ENCODE measurements around the gene KRTAP4-3. TPM values are rescaled to one million over a fixed set of nuclear protein-coding genes. Genes with fewer than 3 reads are reported as not detected.
"Not testable (repeated sequence)": the region's sequence is repeated elsewhere in the genome, so short reads cannot be mapped to it uniquely, and the experiment has no call there.

KRTAP4-3 gene
- total RNA-seq, 6 experiments from 2014 or later, result not detected

DNA sequence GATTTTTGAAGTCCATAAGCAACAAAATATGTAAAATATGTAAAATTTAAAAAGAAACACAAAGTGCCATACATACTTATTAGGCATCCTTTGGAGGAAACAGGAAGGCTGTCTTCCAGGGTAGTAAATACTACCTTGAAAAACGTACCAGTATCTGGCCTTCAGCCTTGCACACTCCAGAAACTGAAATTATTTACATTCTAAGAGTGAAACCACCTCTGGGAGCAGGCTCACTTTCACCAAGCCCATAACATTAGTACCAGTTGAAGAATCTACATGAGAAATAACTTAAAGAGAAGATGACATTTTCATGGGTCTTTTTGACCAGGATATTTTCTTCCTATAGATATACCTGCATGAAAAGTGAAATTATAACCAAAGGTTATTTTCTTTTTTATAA, 28.0 kb upstream of the KRTAP4-3 start:
- Mint-ChIP-seq H3K4me3 (no peak overlapping the region), H3K36me3 (ENCODE audit: low read depth) (peaks cover 6% of the 10 kb centered on the region), H3K4me1 (ENCODE audit: low read depth) (peaks cover 13% of the 10 kb centered on the region), H3K9me3 (peaks cover 3% of the 10 kb centered on the region; the same call in 1 of the 2 replicates), H3K27ac (no peak overlapping the region), H3K27me3 (ENCODE audit: insufficient read depth) (peaks cover 4% of the 10 kb centered on the region)
- no peak for DNase-seq
- TF ChIP-seq, protein P1, sequence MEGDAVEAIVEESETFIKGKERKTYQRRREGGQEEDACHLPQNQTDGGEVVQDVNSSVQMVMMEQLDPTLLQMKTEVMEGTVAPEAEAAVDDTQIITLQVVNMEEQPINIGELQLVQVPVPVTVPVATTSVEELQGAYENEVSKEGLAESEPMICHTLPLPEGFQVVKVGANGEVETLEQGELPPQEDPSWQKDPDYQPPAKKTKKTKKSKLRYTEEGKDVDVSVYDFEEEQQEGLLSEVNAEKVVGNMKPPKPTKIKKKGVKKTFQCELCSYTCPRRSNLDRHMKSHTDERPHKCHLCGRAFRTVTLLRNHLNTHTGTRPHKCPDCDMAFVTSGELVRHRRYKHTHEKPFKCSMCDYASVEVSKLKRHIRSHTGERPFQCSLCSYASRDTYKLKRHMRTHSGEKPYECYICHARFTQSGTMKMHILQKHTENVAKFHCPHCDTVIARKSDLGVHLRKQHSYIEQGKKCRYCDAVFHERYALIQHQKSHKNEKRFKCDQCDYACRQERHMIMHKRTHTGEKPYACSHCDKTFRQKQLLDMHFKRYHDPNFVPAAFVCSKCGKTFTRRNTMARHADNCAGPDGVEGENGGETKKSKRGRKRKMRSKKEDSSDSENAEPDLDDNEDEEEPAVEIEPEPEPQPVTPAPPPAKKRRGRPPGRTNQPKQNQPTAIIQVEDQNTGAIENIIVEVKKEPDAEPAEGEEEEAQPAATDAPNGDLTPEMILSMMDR (IDR thresholded peaks at IDR 0.05), result no peak

DNA sequence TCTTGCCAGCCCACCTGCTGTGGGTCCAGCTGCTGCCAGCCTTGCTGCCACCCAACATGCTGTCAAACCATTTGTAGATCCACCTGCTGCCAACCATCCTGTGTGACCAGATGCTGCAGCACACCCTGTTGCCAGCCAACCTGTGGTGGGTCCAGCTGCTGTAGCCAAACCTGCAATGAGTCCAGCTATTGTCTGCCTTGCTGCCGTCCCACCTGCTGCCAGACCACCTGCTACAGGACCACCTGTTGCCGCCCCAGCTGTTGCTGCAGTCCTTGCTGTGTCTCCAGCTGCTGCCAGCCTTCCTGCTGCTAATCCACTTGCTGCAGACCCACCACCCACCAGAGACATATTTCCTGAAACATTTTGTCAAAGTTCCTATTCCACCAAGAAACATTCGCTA, 22.3 kb upstream of the KRTAP4-3 start:
- Mint-ChIP-seq H3K4me3 (no peak overlapping the region), H3K27ac (no peak overlapping the region; the same call in 1 of the 2 replicates), H3K4me1 (ENCODE audit: low read depth) (peaks cover 5% of the 10 kb centered on the region), H3K9me3 (peaks cover 3% of the 10 kb centered on the region; the same call in 1 of the 2 replicates), H3K27me3 (ENCODE audit: insufficient read depth) (peaks cover 8% of the 10 kb centered on the region), H3K36me3 (ENCODE audit: low read depth) (no peaks in the 10 kb centered on the region)
- TF ChIP-seq, protein P1 (IDR thresholded peaks at IDR 0.05), result no peak
- DNase-seq, result no peak

DNA sequence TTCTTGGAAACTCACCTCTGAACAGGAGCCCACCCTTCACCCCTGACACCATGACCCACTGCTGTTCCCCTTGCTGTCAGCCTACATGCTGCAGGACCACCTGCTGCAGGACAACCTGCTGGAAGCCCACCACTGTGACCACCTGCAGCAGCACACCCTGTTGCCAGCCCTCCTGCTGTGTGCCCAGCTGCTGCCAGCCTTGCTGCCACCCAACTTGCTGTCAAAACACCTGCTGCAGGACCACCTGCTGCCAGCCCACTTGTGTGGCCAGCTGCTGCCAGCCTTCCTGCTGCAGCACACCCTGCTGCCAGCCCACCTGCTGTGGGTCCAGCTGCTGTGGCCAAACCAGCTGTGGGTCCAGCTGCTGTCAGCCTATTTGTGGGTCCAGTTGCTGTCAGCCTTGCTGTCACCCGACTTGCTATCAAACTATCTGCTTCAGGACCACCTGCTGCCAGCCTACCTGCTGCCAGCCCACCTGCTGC, 21.9 kb upstream of the KRTAP4-3 start, which contains the start of gene KRTAP9-1:
Gene KRTAP9-1 (plus strand): TSS at position 51 of the 482 bp plus-strand sequence. CDS start 0 bp downstream, at position 51.
- not testable (repeated sequence) for H3K4me1 Mint-ChIP-seq (ENCODE audit: low read depth); H3K4me3 Mint-ChIP-seq; DNase-seq; H3K36me3 Mint-ChIP-seq (ENCODE audit: low read depth); H3K9me3 Mint-ChIP-seq; H3K27ac Mint-ChIP-seq; H3K27me3 Mint-ChIP-seq (ENCODE audit: insufficient read depth)

DNA sequence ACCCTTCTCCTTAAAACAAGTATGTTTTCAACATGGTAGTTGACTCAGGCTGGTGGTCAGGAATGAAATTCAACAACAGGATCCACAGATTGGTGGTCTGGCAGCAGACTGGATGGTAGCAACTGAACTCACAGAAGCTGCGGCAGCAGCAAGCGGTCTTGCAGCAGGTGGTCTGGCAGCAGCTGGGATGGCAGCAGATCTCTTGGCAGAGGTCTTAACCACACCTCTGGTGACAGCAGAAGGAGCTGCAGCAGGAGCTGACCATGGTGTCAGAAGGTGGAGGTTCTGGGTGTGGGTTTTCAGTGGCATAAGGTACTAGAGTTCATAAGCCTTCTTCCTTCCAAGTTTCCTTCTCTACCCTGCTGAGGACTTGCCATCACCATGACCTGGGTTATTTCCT, 18.9 kb upstream of the KRTAP4-3 start:
- Mint-ChIP-seq H3K4me3 (no peak overlapping the region), H3K36me3 (ENCODE audit: low read depth) (no peaks in the 10 kb centered on the region), H3K27ac (no peak overlapping the region), H3K9me3 (peaks cover 5% of the 10 kb centered on the region; the same call in 1 of the 2 replicates), H3K4me1 (ENCODE audit: low read depth) (peaks cover 5% of the 10 kb centered on the region; the same call in 1 of the 2 replicates), H3K27me3 (ENCODE audit: insufficient read depth) (peaks cover 12% of the 10 kb centered on the region)
- DNase-seq, result no peak
- TF ChIP-seq, protein P1 (IDR thresholded peaks at IDR 0.05), result no peak

DNA sequence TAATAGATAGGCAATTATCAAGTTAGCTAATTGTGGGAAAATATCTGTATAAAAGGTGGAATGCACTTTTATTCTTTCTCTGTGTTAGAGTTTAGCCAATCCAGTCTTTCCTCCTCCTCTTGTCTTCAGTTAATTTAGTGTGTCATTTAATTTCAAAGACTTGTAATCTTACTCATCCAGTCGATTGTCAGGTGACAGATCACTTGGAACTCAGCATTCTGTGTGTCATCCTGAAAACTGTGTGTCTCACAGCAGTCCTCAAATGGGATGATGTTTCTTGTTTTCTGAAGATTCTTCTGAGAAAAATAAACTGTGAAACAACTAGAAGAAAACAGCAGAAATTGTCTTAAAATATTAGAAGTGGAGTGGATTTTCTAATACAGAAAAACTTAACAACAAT, 17.0 kb upstream of the KRTAP4-3 start:
- H3K9me3 Mint-ChIP-seq, result peaks cover 5% of the 10 kb centered on the region; the same call in 1 of the 2 replicates
- H3K36me3 Mint-ChIP-seq (ENCODE audit: low read depth), result no peaks in the 10 kb centered on the region
- H3K27ac Mint-ChIP-seq, result no peak overlapping the region
- H3K4me3 Mint-ChIP-seq, result no peak overlapping the region
- TF ChIP-seq, protein P1 (IDR thresholded peaks at IDR 0.05), result no peak
- H3K4me1 Mint-ChIP-seq (ENCODE audit: low read depth), result peaks cover 11% of the 10 kb centered on the region
- DNase-seq, result no peak
- peaks cover 12% of the 10 kb centered on the region for H3K27me3 Mint-ChIP-seq (ENCODE audit: insufficient read depth)

DNA sequence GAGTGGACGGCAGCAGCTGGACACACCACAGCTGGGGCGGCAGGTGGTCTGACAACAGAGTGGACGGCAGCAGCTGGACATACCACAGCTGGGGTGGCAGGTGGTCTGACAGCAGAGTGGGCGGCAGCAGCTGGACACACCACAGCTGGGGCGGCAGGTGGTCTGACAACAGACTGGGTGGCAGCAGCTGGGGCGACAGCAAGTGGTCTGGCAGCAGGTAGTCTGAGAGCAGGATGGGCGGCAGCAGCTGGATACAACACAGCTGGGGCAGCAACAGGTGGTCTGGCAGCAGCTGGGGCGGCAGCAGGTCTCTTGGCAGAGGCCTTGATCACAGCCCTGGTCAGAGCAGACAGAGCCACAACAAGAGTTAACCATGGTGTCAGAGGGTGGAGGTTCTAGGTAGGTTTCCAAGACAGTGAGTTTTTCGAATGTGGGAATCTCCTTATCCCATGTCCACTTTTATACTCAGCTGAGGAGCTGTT, 16.5 kb upstream of the KRTAP4-3 start, which contains the start of gene KRTAP4-1:
Gene KRTAP4-1 (minus strand): TSS at position 432 of the 482 bp plus-strand sequence. CDS start 57 bp downstream, at position 375.
- no peak for DNase-seq
- no peaks in the 10 kb centered on the region for H3K36me3 Mint-ChIP-seq (ENCODE audit: low read depth)
- H3K9me3 Mint-ChIP-seq, result peaks cover 5% of the 10 kb centered on the region; the same call in 1 of the 2 replicates
- peaks cover 12% of the 10 kb centered on the region for H3K27me3 Mint-ChIP-seq (ENCODE audit: insufficient read depth)
- H3K27ac Mint-ChIP-seq, result no peak within 1 kb of the TSS
- TF ChIP-seq, protein P1 (IDR thresholded peaks at IDR 0.05), result no peak
- H3K4me1 Mint-ChIP-seq (ENCODE audit: low read depth), result peaks cover 15% of the 10 kb centered on the region
- no peak within 1 kb of the TSS for H3K4me3 Mint-ChIP-seq
